A172 (cell line): ENCODE results near the gene TNRC6B. TPM values are rescaled to one million over a fixed set of nuclear protein-coding genes. Genes with fewer than 3 reads are reported as not detected.
"Not testable (repeated sequence)": the region's sequence is repeated elsewhere in the genome, so short reads cannot be mapped to it uniquely, and the experiment has no call there.

ENCODE experiments used
- DNase-seq: peaks from one replicate; pipeline ENCODE4 v3.0.0-alpha.2; 2015; ENCODE audit warnings: low spot score
- total RNA-seq: library from RNA; depleted of rRNA; stranded (reverse); fragments of >200 nt; shearing (Covaris generic); gene quantifications from 2 replicates; pipeline ENCODE4 v1.2.3, GENCODE V29; 2014; rRNA removed

Gene TNRC6B
- total RNA-seq = 13.8 and 14.4 TPM in 2 replicates

GRCh38 chr22:40177738-40178416 is at the start of gene TNRC6B:
TNRC6B (plus strand) TSS chr22:40177925; CDS start chr22:40178136, 211 bp downstream.
- DNase-seq = peak; percentile 91

DNA sequence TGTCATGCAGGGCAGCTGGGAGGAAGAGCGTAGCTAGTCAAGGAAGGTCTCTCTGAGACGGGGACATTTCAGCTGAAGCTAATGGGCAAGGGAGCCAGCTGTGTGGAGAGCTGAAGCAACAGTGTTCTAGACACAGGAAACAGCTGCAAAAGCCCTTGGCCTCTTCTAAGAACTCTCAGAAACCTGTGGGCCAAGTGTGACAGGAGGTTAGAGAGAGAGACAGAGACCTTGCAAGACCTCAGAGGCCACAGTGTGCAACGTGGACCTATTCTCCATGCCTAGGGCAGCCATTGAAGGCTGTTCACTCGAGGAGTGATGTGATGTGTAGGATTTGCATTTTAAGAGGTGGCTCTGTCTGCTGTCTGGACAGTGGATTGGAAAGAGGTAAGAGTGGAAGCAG is 48.7 kb upstream of the TNRC6B start:
- DNase-seq = no peak

- no peak for DNase-seq
Observed at GRCh38 chr22:40137132-40137531, 40.6 kb upstream of the TNRC6B start.

- no peak for DNase-seq
Observed at GRCh38 chr22:40138866-40139265, 38.9 kb upstream of the TNRC6B start.

GRCh38 chr22:40147388-40148176 is 30.1 kb upstream of the TNRC6B start:
- DNase-seq = no peak

DNA sequence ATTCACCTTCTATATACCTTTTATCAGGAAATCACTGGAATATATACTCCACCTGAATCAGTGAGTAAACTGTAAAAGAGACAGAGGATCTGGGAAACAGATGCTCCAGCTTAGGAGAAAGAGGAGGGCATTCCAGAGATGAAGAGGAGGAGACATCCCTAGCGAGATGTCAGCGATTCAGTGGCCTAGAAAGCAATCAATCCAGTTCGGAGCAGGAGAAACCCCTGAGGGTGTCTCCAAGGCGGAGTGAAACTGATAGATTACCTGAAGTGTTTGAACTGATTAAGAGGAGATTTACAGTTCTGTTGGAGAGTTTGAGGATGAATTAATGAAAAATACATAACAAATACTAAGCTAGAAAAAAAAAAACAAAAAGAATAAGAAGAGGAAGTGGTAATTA is 24.5 kb upstream of the TNRC6B start:
- DNase-seq = no peak

GRCh38 chr22:40153705-40154104 is 24.0 kb upstream of the TNRC6B start:
- DNase-seq = no peak

DNA sequence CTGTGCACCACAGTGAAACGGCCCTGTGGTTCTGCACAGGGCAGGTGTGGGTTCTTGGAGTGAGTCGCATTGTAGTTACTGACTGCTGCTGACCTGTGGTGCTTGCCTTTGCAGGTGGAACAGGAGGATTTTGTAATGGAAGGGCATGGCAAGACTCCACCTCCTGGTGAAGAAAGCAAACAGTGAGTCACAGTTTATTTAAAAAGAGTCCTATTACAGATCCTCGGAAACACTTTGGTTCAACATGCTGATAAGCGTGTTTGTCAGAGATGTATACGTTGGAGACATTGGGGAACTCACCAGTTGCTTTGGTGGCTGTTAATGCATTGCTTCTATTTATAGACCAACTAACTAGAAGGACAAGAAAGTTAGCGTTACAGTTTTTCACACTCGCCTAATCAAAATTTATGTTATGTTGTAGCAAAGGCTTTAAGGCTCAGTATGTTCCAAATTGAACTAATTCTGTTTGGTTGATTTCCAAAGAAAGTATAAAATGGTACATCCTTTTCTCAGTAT is 21.7 kb upstream of the TNRC6B start:
- peak; percentile 35 for DNase-seq

- DNase-seq = not testable (repeated sequence)
Observed at GRCh38 chr22:40156682-40157081, 21.0 kb upstream of the TNRC6B start.

GRCh38 chr22:40157330-40157945 is 20.3 kb upstream of the TNRC6B start:
- no peak for DNase-seq

- no peak for DNase-seq
Observed at GRCh38 chr22:40161194-40161593, 16.5 kb upstream of the TNRC6B start.

DNA sequence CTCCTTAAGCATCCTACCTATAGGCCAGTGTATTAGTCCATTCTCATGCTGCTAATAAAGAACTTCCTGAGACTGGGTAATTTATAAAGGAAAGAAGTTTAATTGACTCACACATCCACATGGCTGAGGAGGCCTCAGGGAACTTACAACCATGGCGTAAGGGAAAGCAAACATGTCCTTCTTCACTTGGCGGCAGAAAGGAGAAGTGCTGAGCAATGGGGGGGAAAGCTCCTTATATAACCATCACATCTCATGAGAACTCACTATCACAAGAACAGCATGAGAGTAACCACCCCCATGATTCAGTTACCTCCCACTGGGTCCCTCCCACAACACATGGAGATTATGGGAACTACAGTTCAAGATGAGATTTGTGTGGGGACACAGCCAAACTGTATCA is 12.2 kb upstream of the TNRC6B start:
- not testable (repeated sequence) for DNase-seq

GRCh38 chr22:40175611-40176244 is 2.0 kb upstream of the TNRC6B start:
- no peak for DNase-seq

DNA sequence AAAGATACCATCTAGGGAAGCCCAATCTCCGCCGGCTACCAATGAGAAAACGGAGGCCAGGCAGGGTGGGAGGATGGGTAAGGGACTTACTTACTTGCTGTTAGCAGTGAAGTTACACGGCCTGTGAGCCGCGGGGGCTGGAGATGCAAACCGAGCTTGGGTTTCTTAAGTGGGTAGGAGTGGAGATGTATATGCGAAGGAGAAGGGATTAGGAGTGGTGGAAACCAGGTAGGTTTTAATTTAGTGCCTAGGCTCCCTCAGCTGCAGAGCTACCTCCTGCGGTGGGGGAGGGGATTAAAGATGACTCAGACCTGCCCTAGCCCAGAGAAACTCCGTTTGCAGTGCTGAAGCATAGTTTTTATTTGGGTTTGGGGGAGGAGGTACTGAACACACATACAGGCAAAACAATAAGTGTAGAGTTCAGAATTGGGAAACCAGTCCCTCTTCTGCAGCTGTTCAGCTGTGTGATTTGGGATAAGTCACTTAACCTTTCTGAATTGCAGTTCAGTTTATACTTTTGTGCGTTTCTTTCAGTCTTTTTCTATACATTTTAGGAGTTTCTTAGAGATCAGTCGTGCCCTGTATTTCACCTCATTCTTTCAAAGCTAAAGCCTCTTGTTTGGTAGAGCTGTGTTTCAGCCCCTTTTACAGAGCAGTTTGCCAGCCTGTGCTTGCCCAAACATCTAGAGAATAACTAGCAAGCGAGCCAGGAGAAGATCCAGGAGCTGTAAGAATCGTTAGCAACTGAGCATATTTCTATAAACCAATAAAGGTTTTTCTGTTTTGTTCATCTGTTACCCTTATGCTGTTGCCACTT is 596 bp upstream of the TNRC6B start:
- DNase-seq = peak; percentile 53

DNA sequence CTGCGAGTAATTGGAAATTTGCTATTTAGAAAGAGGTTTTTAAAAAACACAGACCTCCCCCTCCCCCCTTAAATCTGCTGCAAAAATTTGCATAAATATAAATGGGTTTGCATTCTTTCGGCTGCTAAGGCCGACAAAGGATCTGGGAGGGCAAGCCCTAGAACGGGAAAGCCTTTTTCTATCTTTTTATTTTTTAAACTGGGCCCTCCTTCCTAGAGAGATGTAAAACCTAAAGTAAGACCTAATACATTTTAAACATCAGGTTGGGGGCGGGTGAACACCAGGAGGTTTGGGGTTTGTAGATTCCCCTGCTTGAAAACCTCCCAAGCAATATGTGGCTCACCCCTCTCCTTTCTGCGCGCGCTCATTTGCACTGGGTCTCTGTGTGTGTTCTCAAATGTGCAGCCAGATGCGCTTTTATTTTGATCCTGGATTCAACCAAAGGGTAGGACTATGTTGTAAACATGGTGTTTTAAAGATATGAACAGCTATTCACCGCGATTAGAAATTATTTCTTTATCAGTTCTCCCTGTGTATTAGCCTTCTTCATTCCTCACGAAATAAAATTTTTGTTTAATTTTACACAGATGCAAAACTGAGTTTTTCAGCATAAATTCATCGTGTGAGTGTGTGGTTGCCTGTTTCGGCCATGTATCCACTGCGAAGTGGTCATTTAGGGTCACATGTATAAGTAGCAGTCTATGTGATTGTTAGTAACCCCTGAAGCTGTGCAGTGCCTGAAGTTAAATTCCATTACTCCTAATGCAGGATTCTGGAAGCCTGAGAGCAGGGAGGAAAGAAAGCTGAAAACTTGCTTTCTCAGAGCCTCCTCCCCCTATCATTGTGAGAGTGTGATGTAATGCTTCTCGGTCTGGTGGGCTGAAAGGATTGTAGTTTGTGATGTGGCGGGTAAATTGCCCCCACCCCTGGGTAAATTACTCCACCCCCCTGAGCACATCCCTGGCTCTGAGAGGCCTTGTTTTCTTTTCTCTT is 988 bp downstream of the TNRC6B start:
- DNase-seq = no peak

DNA sequence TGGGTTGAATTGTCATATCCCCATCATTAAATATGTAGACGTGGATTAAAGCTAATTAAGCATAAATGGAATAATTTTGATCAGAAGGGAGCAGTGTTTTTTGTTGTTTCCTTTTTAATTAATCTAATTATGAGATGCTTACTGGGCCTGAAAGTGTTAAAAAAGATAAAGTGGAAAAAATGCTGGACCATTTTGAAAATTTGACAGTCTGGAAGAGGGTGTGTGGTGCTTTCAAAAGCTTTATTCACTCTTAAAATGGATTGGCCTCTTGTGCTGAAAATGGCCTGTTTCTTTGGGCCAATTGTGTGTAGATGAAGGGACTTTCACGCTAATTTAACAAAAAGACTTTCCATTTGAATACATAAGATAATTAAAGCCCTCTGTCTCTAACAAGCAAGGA is 1.8 kb downstream of the TNRC6B start:
- no peak for DNase-seq

DNA sequence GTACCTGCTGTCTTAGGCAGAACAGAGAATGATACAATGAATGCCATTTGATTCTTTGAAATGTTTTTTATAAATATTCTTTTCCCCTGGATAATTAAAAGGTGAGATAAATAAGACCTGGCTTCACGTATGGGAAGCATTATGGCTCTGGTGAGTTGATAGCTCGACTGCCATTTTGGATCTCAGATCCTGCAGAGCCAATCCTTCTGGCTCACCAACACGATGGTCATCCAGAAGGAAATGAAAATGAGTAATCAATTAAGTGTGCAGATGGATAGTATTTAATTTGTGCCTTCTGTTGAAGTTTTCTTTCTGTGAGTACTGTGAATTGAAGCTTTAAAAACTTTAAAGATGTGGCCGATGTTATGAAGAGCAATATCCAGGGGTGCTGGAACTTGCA is 2.7 kb downstream of the TNRC6B start:
- no peak for DNase-seq

- no peak for DNase-seq
Observed at GRCh38 chr22:40181323-40181722, 3.6 kb downstream of the TNRC6B start.

DNA sequence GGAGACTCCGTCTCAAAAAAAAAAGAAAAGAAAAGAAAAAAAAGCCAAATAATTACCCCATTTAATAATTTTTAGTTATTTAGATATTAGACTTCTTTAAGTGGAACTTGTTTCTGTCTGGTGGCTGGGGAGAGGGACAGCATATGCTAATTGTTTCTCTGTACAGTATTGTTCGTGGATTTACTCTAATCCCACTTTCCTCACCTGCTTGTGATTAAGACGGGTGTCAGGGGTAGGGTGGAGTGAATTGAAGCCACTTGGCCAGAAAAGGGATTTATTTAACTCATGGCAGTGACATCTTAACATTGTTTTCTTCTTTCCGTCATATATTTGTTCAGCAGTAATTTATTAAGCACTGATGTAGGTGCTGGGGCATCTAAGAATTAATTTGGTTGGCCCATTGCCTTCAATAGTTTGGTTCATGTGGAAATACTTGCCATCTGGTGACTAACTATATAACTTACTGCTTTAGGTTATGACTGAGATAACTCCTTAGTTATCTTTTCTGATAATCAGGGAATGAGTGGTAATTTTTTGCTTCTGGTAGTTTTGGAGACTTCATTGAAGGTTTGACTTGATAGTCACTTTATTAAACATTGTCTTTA is 4.6 kb downstream of the TNRC6B start:
- no peak for DNase-seq
